ENCODE results near the gene NOG.

DNA sequence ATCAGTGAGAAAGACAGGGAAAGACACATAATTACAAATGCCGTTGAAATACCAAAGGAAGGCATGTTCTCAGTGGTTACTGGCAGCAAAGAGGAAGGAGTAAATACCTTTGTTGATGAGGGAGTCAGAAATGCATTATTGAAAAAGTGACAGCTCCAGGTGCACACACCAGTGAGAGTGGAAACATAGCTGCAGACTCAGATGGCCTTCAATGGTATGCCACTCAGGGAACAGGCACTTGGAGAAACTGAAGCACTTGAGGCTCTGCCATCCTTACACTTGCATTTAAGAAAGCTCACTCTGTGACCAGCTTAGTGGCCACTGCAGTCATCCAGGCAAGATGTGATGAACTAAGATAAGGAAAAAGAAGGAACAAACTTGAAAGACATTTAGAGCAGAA is 29.9 kb downstream of the NOG start:
- TF ChIP-seq CTCF (IDR thresholded peaks at IDR 0.05) (no peak), POLR2A (IDR thresholded peaks at IDR 0.05) (no peak), POLR2AphosphoS5 (IDR thresholded peaks at IDR 0.05) (no peak)
